Measurements from ENCODE around the gene CTR9. TPM values are rescaled to one million over a fixed set of nuclear protein-coding genes. Genes with fewer than 3 reads are reported as not detected.

The CTR9 gene
- total RNA-seq, 1 experiment from 2014 or later, result 32.7 TPM

DNA sequence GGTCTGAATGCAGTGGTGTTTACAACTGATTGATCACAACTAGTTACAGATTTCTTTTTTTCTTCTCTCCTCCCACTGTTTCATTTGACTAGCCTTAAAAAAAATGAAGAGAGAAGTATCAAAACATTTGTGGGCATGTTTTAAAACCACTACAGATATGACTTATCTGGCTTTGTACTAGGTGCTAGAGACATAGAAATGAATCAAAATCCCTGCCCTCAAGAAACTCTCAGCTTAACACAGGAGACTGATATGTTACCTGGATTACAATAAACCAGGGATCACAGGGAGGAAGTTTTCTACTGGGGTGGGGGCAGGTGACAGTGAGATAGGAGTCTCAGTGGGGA, 25.2 kb upstream of the CTR9 start:
- no peak for TF ChIP-seq SOX15 (CRISPR knock-in tag; IDR thresholded peaks at IDR 0.05)
- no peak for TF ChIP-seq ZNF121 (CRISPR knock-in tag; IDR thresholded peaks at IDR 0.05)
- TF ChIP-seq ZNF317 (CRISPR knock-in tag; IDR thresholded peaks at IDR 0.05; ENCODE audit: borderline replicate concordance, low read depth), result no peak
- no peak for TF ChIP-seq TEAD4 (CRISPR knock-in tag; IDR thresholded peaks at IDR 0.05)
- no peak for TF ChIP-seq FOXP1 (CRISPR knock-in tag; IDR thresholded peaks at IDR 0.05; ENCODE audit: borderline replicate concordance)
- TF ChIP-seq ETV6 (CRISPR knock-in tag; IDR thresholded peaks at IDR 0.05), result no peak
- no peak for TF ChIP-seq NR3C1 (CRISPR knock-in tag; conservative IDR thresholded peaks at IDR 0.05; ENCODE audit: low read depth)
- ChIA-PET POLR2A (no interaction called here), CTCF (no interaction called here)
- ATAC-seq, result no peak
- Mint-ChIP-seq H3K36me3 (no peaks in the 10 kb centered on the region), H3K27me3 (ENCODE audit: low read depth) (no peaks in the 10 kb centered on the region; the same call in 1 of the 2 replicates), H3K27ac (no peak overlapping the region), H3K9me3 (no peaks in the 10 kb centered on the region), H3K4me3 (no peak overlapping the region), H3K4me1 (peaks cover 4% of the 10 kb centered on the region)
- DNase-seq (ENCODE audit: low spot score), result no peak

DNA sequence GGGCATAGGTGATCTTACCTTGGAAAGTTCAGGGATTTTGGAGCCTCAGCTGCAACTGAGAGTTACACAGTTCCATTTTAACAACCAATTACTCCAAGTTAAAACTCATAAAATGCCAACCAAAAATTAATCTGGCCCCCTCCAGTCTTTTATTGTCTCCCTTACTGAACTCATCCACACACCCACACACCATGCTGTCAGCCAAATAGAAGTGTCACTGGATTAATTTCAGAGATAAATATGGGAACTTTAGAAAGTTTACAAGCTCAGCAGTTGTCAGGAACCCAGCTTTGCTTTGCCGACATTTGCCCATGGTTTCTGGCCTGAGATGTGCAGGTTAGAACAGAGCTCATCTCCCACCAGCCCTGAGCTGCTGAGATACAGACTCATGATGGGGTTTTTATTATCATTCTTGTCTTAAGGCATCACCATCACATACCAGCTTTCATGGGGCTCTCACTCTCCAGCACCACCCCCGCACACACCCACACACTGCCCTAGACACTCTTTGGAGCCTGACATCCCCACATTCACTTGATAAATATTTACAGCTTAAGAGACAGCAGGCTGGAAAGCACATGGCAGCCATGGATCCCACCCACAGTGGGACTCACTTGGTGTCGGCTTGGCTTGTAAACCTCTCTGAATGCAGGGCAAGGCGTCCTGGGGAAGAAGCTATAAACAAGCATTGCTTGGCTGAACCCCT, 23.7 kb upstream of the CTR9 start:
- POLR2A ChIA-PET, result interaction anchor here (0.7 kb wide), 1 partner anchor 10 kb away, joined by 3 read pairs; no protein-coding TSS in a partner anchor
- no peak for TF ChIP-seq PRRX2 (CRISPR knock-in tag; IDR thresholded peaks at IDR 0.05)
- TF ChIP-seq JUN (CRISPR knock-in tag; IDR thresholded peaks at IDR 0.05), result no peak
- TF ChIP-seq, protein P1, sequence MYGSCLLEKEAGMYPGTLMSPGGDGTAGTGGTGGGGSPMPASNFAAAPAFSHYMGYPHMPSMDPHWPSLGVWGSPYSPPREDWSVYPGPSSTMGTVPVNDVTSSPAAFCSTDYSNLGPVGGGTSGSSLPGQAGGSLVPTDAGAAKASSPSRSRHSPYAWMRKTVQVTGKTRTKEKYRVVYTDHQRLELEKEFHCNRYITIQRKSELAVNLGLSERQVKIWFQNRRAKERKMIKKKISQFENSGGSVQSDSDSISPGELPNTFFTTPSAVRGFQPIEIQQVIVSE (CRISPR knock-in tag; IDR thresholded peaks at IDR 0.05; ENCODE audit: borderline replicate concordance), result no peak
- TF ChIP-seq, protein P2, sequence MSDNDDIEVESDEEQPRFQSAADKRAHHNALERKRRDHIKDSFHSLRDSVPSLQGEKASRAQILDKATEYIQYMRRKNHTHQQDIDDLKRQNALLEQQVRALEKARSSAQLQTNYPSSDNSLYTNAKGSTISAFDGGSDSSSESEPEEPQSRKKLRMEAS (CRISPR knock-in tag; IDR thresholded peaks at IDR 0.05), result no peak
- TF ChIP-seq ZNF263 (CRISPR knock-in tag; IDR thresholded peaks at IDR 0.05; ENCODE audit: low read depth), result no peak
- TF ChIP-seq, protein P3, sequence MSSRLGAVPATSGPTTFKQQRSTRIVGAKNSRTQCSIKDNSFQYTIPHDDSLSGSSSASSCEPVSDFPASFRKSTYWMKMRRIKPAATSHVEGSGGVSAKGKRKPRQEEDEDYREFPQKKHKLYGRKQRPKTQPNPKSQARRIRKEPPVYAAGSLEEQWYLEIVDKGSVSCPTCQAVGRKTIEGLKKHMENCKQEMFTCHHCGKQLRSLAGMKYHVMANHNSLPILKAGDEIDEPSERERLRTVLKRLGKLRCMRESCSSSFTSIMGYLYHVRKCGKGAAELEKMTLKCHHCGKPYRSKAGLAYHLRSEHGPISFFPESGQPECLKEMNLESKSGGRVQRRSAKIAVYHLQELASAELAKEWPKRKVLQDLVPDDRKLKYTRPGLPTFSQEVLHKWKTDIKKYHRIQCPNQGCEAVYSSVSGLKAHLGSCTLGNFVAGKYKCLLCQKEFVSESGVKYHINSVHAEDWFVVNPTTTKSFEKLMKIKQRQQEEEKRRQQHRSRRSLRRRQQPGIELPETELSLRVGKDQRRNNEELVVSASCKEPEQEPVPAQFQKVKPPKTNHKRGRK (CRISPR knock-in tag; IDR thresholded peaks at IDR 0.05; ENCODE audit: borderline replicate concordance), result no peak
- TF ChIP-seq, protein P4, sequence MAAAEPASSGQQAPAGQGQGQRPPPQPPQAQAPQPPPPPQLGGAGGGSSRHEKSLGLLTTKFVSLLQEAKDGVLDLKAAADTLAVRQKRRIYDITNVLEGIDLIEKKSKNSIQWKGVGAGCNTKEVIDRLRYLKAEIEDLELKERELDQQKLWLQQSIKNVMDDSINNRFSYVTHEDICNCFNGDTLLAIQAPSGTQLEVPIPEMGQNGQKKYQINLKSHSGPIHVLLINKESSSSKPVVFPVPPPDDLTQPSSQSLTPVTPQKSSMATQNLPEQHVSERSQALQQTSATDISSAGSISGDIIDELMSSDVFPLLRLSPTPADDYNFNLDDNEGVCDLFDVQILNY (CRISPR knock-in tag; IDR thresholded peaks at IDR 0.05), result no peak
- no peak for TF ChIP-seq EMX1 (CRISPR knock-in tag; IDR thresholded peaks at IDR 0.05)
- no peak for TF ChIP-seq NR3C1 (CRISPR knock-in tag; conservative IDR thresholded peaks at IDR 0.05; ENCODE audit: low read depth)
- TF ChIP-seq SOX15 (CRISPR knock-in tag; IDR thresholded peaks at IDR 0.05), result no peak
- TF ChIP-seq SMAD4 (CRISPR knock-in tag; IDR thresholded peaks at IDR 0.05), result no peak
- no peak for TF ChIP-seq GRHL2 (CRISPR knock-in tag; IDR thresholded peaks at IDR 0.05; ENCODE audit: insufficient replicate concordance, severe bottlenecking)
- TF ChIP-seq, protein P5, sequence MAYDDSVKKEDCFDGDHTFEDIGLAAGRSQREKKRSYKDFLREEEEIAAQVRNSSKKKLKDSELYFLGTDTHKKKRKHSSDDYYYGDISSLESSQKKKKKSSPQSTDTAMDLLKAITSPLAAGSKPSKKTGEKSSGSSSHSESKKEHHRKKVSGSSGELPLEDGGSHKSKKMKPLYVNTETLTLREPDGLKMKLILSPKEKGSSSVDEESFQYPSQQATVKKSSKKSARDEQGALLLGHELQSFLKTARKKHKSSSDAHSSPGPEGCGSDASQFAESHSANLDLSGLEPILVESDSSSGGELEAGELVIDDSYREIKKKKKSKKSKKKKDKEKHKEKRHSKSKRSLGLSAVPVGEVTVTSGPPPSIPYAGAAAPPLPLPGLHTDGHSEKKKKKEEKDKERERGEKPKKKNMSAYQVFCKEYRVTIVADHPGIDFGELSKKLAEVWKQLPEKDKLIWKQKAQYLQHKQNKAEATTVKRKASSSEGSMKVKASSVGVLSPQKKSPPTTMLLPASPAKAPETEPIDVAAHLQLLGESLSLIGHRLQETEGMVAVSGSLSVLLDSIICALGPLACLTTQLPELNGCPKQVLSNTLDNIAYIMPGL (CRISPR knock-in tag; IDR thresholded peaks at IDR 0.05), result no peak
- no peak for TF ChIP-seq ESRRA (CRISPR knock-in tag; IDR thresholded peaks at IDR 0.05; ENCODE audit: borderline replicate concordance)
- TF ChIP-seq ZNF423 (CRISPR knock-in tag; IDR thresholded peaks at IDR 0.05), result no peak
- TF ChIP-seq, protein P6, sequence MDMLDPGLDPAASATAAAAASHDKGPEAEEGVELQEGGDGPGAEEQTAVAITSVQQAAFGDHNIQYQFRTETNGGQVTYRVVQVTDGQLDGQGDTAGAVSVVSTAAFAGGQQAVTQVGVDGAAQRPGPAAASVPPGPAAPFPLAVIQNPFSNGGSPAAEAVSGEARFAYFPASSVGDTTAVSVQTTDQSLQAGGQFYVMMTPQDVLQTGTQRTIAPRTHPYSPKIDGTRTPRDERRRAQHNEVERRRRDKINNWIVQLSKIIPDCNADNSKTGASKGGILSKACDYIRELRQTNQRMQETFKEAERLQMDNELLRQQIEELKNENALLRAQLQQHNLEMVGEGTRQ (CRISPR knock-in tag; IDR thresholded peaks at IDR 0.05), result no peak
- TF ChIP-seq, protein P7, sequence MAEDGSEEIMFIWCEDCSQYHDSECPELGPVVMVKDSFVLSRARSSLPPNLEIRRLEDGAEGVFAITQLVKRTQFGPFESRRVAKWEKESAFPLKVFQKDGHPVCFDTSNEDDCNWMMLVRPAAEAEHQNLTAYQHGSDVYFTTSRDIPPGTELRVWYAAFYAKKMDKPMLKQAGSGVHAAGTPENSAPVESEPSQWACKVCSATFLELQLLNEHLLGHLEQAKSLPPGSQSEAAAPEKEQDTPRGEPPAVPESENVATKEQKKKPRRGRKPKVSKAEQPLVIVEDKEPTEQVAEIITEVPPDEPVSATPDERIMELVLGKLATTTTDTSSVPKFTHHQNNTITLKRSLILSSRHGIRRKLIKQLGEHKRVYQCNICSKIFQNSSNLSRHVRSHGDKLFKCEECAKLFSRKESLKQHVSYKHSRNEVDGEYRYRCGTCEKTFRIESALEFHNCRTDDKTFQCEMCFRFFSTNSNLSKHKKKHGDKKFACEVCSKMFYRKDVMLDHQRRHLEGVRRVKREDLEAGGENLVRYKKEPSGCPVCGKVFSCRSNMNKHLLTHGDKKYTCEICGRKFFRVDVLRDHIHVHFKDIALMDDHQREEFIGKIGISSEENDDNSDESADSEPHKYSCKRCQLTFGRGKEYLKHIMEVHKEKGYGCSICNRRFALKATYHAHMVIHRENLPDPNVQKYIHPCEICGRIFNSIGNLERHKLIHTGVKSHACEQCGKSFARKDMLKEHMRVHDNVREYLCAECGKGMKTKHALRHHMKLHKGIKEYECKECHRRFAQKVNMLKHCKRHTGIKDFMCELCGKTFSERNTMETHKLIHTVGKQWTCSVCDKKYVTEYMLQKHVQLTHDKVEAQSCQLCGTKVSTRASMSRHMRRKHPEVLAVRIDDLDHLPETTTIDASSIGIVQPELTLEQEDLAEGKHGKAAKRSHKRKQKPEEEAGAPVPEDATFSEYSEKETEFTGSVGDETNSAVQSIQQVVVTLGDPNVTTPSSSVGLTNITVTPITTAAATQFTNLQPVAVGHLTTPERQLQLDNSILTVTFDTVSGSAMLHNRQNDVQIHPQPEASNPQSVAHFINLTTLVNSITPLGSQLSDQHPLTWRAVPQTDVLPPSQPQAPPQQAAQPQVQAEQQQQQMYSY (CRISPR knock-in tag; IDR thresholded peaks at IDR 0.05), result no peak
- CTCF ChIA-PET, result interaction anchor here (1.0 to 2.0 kb wide), 5 partner anchors 75 to 1114 kb away, joined by 3 to 12 read pairs (median 3); no protein-coding TSS in a partner anchor
- no peak overlapping the region for H3K4me3 Mint-ChIP-seq
- no peak overlapping the region for H3K27ac Mint-ChIP-seq
- no peaks in the 10 kb centered on the region; the same call in 1 of the 2 replicates for H3K27me3 Mint-ChIP-seq (ENCODE audit: low read depth)
- no peaks in the 10 kb centered on the region for H3K9me3 Mint-ChIP-seq
- ATAC-seq (no peak), DNase-seq (ENCODE audit: low spot score) (no peak)
- peaks cover 4% of the 10 kb centered on the region for H3K4me1 Mint-ChIP-seq
- no peaks in the 10 kb centered on the region for H3K36me3 Mint-ChIP-seq
